ENCODE data around the gene SFXN3. TPM values are rescaled to one million over a fixed set of nuclear protein-coding genes. Genes with fewer than 3 reads are reported as not detected.

SFXN3 gene
- total and polyA plus RNA-seq, 2 of the 13 experiments (the other 11 are each of a cell fraction or from before 2014, with no cell fraction given), result 16.8 to 71.5 TPM

DNA sequence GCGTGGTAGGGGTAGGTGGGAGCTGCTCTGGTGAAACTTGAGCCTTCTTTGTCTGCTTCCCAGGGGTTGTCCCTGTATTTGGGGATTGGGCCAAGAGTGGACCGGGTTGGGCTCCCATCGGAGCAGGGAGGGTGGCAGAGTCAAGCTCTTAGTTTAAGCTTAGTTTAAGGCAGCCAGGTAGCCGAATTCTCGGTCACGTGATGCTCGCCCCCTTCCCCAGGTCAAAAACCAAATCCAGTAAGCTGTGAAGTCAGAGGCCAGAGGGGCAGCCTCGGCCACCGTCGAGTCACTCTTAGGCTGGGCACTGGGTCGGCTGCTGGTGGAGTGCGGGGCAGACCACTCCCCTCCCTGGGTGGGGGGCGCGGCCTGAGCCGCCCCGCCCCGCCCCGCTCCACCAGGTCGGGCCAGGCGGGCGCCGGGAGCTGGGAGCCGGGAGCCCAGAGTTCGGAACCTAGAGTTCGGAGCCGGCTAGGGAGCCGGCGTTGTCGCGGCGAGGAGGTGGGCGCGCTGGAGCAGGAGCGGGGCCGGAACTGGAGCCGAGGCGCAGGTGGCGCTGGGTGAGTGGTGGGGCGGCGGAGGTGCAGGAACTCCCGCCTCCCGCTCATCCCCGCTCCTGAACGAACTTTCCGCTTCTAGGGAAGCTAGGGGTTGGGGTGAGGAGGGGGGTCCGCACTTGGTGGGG, 34.2 kb upstream of the SFXN3 start:
- Histone ChIP-seq H3K4me1 (ENCODE audit: insufficient read depth, low read length) (peaks cover 27% of the 10 kb centered on the region), H4K20me1 (ENCODE audit: insufficient read depth, low read length) (no peaks in the 10 kb centered on the region), H3K9me3 (ENCODE audit: low read length) (no peaks in the 10 kb centered on the region), H3K27ac (ENCODE audit: extremely low read length, insufficient read depth, low read length) (peak overlapping the region; percentile 89), H3K27me3 (ENCODE audit: control insufficient read depth in 1 of 2, insufficient read depth in 2 of 2, low read length in 2 of 2) (no peaks in the 10 kb centered on the region; a peak in 1 of 5 replicates), H3K79me2 (ENCODE audit: insufficient read depth, low read length) (peaks cover 26% of the 10 kb centered on the region), H3K4me3 (replicated peaks in 1 of 3; ENCODE audit: insufficient read depth in 1 of 3, low read depth in 2 of 3, low read length in 3 of 3) (peak overlapping the region; percentile 71 to 99 (median 91)), H2AFZ (ENCODE audit: low read length) (no peak overlapping the region), H3K36me3 (replicated peaks in 1 of 2; ENCODE audit: control insufficient read depth in 1 of 2, insufficient read depth in 2 of 2, low read length in 2 of 2) (peaks cover 8 to 9% of the 10 kb centered on the region in 2 experiments), H3K4me2 (ENCODE audit: low read depth, low read length) (peak overlapping the region; percentile 98), H3K9ac (ENCODE audit: insufficient read depth, low read depth, low read length) (peak overlapping the region; percentile 95)
- intact Hi-C loops (cut with micrococcal nuclease; ENCODE audit: unreplicated experiment), result no loop called here
- FAIRE-seq, result no peak
- 23% methylated on average over 7 of the region's 46 CpGs for WGBS (ENCODE audit: low lambda C conversion rate)
- ChIA-PET POLR2A (interaction anchor here (0.6 to 23.0 kb wide), 12 partner anchors 10 to 115 kb away, joined by 3 to 277 read pairs (median 8); partner anchors contain the start of genes MRPL43, PDZD7, SEMA4G and SFXN3), CTCF (ENCODE audit: low intra/inter-chr PET ratio, low total read pairs) (interaction anchor here (0.6 to 8.5 kb wide), 3 partner anchors 16 to 56 kb away, joined by 3 to 240 read pairs (median 4); no protein-coding TSS in a partner anchor)
- no TSS peak for BruUV-seq (replicated peaks)
- in situ Hi-C loops (cut with HindIII; ENCODE audit: extremely low pct_ligation_motif_present, low pct_unique_long_range_greater_than_20kb), result no loop called here
- DNase-seq (ENCODE audit: low spot score), result no peak
- peak; percentile 50 for ATAC-seq
- TF ChIP-seq SP4 (CRISPR knock-in tag; IDR thresholded peaks at IDR 0.05), result 0 out of 2 replicates have a peak, but pooled peaks have one; percentile 44
- no peak for TF ChIP-seq SATB2 (CRISPR knock-in tag; IDR thresholded peaks at IDR 0.05)
- no peak for TF ChIP-seq KAT2B (IDR thresholded peaks at IDR 0.05; ENCODE audit: borderline replicate concordance, low read depth, low read length)
- TF ChIP-seq HNF4G (IDR thresholded peaks at IDR 0.05; ENCODE audit: borderline replicate concordance, low read depth, low read length), result no peak
- TF ChIP-seq HNF4G (CRISPR knock-in tag; IDR thresholded peaks at IDR 0.05; ENCODE audit: borderline replicate concordance, low read depth), result no peak
- TF ChIP-seq, protein P1, sequence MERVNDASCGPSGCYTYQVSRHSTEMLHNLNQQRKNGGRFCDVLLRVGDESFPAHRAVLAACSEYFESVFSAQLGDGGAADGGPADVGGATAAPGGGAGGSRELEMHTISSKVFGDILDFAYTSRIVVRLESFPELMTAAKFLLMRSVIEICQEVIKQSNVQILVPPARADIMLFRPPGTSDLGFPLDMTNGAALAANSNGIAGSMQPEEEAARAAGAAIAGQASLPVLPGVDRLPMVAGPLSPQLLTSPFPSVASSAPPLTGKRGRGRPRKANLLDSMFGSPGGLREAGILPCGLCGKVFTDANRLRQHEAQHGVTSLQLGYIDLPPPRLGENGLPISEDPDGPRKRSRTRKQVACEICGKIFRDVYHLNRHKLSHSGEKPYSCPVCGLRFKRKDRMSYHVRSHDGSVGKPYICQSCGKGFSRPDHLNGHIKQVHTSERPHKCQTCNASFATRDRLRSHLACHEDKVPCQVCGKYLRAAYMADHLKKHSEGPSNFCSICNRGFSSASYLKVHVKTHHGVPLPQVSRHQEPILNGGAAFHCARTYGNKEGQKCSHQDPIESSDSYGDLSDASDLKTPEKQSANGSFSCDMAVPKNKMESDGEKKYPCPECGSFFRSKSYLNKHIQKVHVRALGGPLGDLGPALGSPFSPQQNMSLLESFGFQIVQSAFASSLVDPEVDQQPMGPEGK (CRISPR knock-in tag; IDR thresholded peaks at IDR 0.05), result peak; percentile 58
- TF ChIP-seq ZBTB37 (CRISPR knock-in tag; IDR thresholded peaks at IDR 0.05), result no peak
- TF ChIP-seq MBNL3 (CRISPR knock-in tag; conservative IDR thresholded peaks at IDR 0.05), result no peak
- TF ChIP-seq SMAD1 (CRISPR knock-in tag; IDR thresholded peaks at IDR 0.05; ENCODE audit: borderline replicate concordance, low read depth), result no peak; the same call in 1 of the 2 replicates
- no peak for TF ChIP-seq PAX8 (CRISPR knock-in tag; IDR thresholded peaks at IDR 0.05; ENCODE audit: borderline replicate concordance)
- TF ChIP-seq BRCA1 (CRISPR knock-in tag; IDR thresholded peaks at IDR 0.05), result no peak
- TF ChIP-seq SRY (CRISPR knock-in tag; IDR thresholded peaks at IDR 0.05), result no peak
- TF ChIP-seq, protein P2, sequence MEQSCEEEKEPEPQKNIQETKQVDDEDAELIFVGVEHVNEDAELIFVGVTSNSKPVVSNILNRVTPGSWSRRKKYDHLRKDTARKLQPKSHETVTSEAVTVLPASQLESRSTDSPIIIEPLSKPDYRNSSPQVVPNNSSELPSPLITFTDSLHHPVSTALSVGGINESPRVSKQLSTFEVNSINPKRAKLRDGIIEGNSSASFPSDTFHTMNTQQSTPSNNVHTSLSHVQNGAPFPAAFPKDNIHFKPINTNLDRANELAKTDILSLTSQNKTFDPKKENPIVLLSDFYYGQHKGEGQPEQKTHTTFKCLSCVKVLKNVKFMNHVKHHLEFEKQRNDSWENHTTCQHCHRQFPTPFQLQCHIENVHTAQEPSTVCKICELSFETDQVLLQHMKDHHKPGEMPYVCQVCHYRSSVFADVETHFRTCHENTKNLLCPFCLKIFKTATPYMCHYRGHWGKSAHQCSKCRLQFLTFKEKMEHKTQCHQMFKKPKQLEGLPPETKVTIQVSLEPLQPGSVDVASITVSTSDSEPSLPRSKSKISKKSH (CRISPR knock-in tag; IDR thresholded peaks at IDR 0.05; ENCODE audit: borderline replicate concordance), result no peak
- no peak for TF ChIP-seq MIER3 (CRISPR knock-in tag; IDR thresholded peaks at IDR 0.05; ENCODE audit: borderline replicate concordance)
- TF ChIP-seq MYNN (CRISPR knock-in tag; IDR thresholded peaks at IDR 0.05; ENCODE audit: low read depth), result no peak
- no peak for TF ChIP-seq NFE2L1 (CRISPR knock-in tag; IDR thresholded peaks at IDR 0.05; ENCODE audit: borderline replicate concordance)
- no peak for TF ChIP-seq TCF12 (IDR thresholded peaks at IDR 0.05)
- TF ChIP-seq TCF12 (CRISPR knock-in tag; IDR thresholded peaks at IDR 0.05), result 0 out of 2 replicates have a peak, but pooled peaks have one; percentile 51
